Prostate gland (tissue), 2 donors: Measurements from ENCODE around the gene SEMA4G. TPM values are rescaled to one million over a fixed set of nuclear protein-coding genes. Genes with fewer than 3 reads are reported as not detected.

Experiments used
- DNase-seq: peaks from one replicate; pipeline ENCODE4 v3.0.0-alpha.2; 2019; ENCODE audit warnings: low spot score
- H3K27ac ChIP-seq, 2 donors: fragments of 200-600 bp; sonication (generic); 2 replicates each; pipeline ENCODE4 v1.5.1; 2017 to 2019
- H3K27me3 ChIP-seq: fragments of 200-600 bp; sonication (generic); replicated peaks from 2 replicates; pipeline ENCODE4 v1.5.1; 2019; ENCODE audit not compliant: insufficient read depth
- H3K36me3 ChIP-seq, 2 donors: fragments of 200-600 bp; sonication (generic); 1 replicate in 1 of 2; 2 replicates in 1 of 2; pipeline versions ENCODE4 v1.5.1 to v1.8.1; 2017 to 2019
- H3K4me1 ChIP-seq: fragments of 200-600 bp; sonication (generic); replicated peaks from 2 replicates; pipeline ENCODE4 v1.5.1; 2019
- H3K4me3 ChIP-seq, 2 donors: fragments of 200-600 bp; sonication (generic); 2 replicates each; pipeline ENCODE4 v1.5.1; 2017 to 2019
- H3K9me3 ChIP-seq: fragments of 200-600 bp; sonication (generic); 2 replicates; pipeline ENCODE4 v1.5.1; 2017
- CTCF ChIP-seq, 4 experiments: fragments of 200-600 bp in 2 of 4; fragments of 450-650 bp in 2 of 4; sonication (generic) in 2 of 4; IDR thresholded peaks; 1 replicate in 3 of 4; 2 replicates in 1 of 4; pipeline ENCODE4 v1.5.1; 2016 to 2019; ENCODE audit warnings: antibody characterized with exemption in 4 of 4, mild to moderate bottlenecking in 2 of 4, moderate library complexity in 2 of 4
- POLR2A ChIP-seq: fragments of 450-650 bp; IDR thresholded peaks from one replicate; pipeline ENCODE4 v1.6.1; 2016; ENCODE audit warnings: antibody characterized with exemption, mild to moderate bottlenecking
- POLR2AphosphoS5 ChIP-seq: sonication (generic); formaldehyde crosslinking; IDR thresholded peaks from one replicate; pipeline ENCODE4 v1.6.1; 2017; ENCODE audit warnings: antibody characterized with exemption
- WGBS: methylation state at CpG from one replicate; pipeline ENCODE4 v1.1.5; 2018; 5-methylcytosine and 5-hydroxymethylcytosine counted together
- intact Hi-C: fragments of 100-400 bp; cut with DNase I; formaldehyde crosslinking; loops from one replicate; pipeline ENCODE4 v1.14.2; 2022
- total RNA-seq, 2 donors: library from RNA; depleted of rRNA; stranded (reverse); fragments of >200 nt; gene quantifications; one replicate each; pipeline ENCODE4 v1.1.0, GENCODE V29; 2016

The SEMA4G gene
- total RNA-seq, 2 donors from 2014 or later, result 24.2 to 31.0 TPM

- no peaks in the 10 kb centered on the region for H3K4me1 ChIP-seq
- peaks cover 3 to 7% of the 10 kb centered on the region in 2 donors for H3K36me3 ChIP-seq
- no peaks in the 10 kb centered on the region for H3K27me3 ChIP-seq
- no peaks in the 10 kb centered on the region for H3K9me3 ChIP-seq
- H3K27ac ChIP-seq, result no peak overlapping the region
- intact Hi-C loops, result no loop called here
- no peak for DNase-seq
- 59% methylated on average over 13 of the region's 13 CpGs for WGBS
- H3K4me3 ChIP-seq, result no peak overlapping the region
- TF ChIP-seq CTCF (IDR thresholded peaks at IDR 0.05) (no peak), POLR2AphosphoS5 (no peak), POLR2A (no peak)
Observed at GRCh38 chr10:101007915-101008822, 38.9 kb downstream of the SEMA4G start.

DNA sequence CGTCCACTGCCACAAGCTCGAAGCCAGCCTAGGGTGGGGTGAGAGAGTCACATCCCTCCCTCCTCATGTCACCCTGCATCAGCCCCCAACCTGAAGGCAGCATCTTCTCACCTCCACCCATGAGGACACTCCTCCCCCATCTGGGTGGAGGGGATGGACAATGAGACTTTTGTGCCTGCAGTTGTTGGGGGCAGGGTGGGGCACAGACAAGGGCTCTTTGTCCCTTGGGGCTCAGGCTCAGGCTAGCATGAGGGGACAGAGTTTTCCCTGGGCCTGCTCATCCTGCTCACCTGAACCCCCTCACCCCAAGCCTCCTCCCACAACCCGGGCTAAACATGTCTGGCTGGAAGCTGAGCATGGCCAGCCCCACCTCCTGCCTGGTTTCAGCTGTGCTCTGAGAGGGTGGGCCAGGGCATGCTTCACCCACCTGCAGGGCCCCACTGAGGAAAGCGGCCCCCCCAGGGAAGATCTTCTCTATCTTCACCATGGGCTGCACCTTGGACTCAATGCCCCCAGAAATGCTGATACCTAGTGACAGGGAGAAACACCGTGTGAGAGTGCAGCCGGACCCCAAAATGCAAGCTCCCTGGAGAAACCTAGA lies 39.6 kb downstream of the SEMA4G start:
- Histone ChIP-seq H3K4me1 (no peaks in the 10 kb centered on the region), H3K9me3 (no peaks in the 10 kb centered on the region), H3K4me3 (no peak overlapping the region), H3K36me3 (peaks cover 0 to 3% of the 10 kb centered on the region in 2 donors), H3K27me3 (no peaks in the 10 kb centered on the region), H3K27ac (no peak overlapping the region)
- 69% methylated on average over 6 of the region's 6 CpGs for WGBS
- no peak for DNase-seq
- intact Hi-C loops, result no loop called here
- TF ChIP-seq POLR2A, result no peak
- no peak for TF ChIP-seq POLR2AphosphoS5
- TF ChIP-seq CTCF (IDR thresholded peaks at IDR 0.05), result no peak

GRCh38 chr10:101010329-101010728 lies 41.0 kb downstream of the SEMA4G start:
- intact Hi-C loops, result loop anchor here (10.0 kb wide), 1 partner anchor 446 kb away; no protein-coding TSS in a partner anchor
- DNase-seq, result no peak
- Histone ChIP-seq H3K36me3 (peaks cover 0 to 3% of the 10 kb centered on the region in 2 donors), H3K27me3 (no peaks in the 10 kb centered on the region), H3K9me3 (no peaks in the 10 kb centered on the region), H3K4me1 (no peaks in the 10 kb centered on the region), H3K27ac (no peak overlapping the region), H3K4me3 (no peak overlapping the region)
- no peak for TF ChIP-seq POLR2A
- TF ChIP-seq POLR2AphosphoS5, result no peak
- TF ChIP-seq CTCF (IDR thresholded peaks at IDR 0.05), result no peak
- WGBS, result 96% methylated on average over 20 of the region's 22 CpGs

DNA sequence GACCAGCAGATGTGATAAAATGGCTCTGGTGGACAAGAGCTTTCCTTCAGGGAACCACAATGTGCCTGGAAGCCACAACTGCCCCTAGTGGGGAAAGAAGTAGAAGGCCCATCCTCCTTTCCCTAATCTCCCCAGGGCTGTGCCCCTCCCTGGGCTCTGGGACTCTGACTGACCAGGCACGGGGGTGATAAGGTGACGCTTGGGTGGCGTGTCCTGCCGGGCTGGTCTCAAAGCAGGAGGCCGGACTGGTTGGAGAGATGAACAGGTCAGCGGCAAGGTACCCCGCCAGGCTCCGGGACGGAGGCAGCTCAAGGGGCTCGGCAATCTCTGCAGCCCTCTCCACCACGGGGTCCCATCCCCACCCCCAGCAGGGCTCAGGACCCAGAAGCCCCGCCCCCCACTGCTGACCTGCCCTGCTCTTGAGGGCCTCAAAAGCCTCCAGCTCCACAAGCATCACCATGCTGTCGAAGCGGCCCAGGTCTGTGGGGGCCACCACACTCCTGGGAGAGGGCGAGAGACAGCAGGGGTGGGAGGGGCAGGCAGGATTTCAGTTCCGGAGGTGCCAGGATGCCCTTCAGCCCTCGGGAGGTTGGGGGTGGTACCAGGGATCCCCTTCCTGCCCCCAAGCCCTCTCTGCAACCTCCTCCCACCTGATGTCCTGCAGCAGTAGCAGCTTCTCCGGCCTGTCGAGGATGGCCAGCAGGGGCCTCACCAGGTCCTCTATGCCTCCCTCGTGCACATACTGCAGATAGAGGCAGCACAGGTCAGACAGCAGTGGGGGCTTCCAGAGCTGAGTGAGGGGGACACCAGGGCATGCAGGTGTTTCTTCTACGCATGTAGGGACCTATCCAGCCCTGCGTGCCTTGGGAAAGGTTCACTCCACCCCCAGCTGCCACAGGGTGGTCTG lies 42.5 kb downstream of the SEMA4G start:
- TF ChIP-seq CTCF (IDR thresholded peaks at IDR 0.05) (no peak), POLR2A (no peak), POLR2AphosphoS5 (no peak)
- WGBS, result 75% methylated on average over 22 of the region's 22 CpGs
- DNase-seq, result no peak
- H3K4me3 ChIP-seq, result no peak overlapping the region
- no peaks in the 10 kb centered on the region for H3K9me3 ChIP-seq
- intact Hi-C loops, result loop anchor here (1.0 to 10.0 kb wide), 2 partner anchors 14 to 447 kb away; no protein-coding TSS in a partner anchor
- H3K36me3 ChIP-seq, result no peaks in the 10 kb centered on the region
- H3K27ac ChIP-seq, result no peak overlapping the region
- no peaks in the 10 kb centered on the region for H3K27me3 ChIP-seq
- no peaks in the 10 kb centered on the region for H3K4me1 ChIP-seq
